Measurements from ENCODE around the gene SOST.

Gene SOST

DNA sequence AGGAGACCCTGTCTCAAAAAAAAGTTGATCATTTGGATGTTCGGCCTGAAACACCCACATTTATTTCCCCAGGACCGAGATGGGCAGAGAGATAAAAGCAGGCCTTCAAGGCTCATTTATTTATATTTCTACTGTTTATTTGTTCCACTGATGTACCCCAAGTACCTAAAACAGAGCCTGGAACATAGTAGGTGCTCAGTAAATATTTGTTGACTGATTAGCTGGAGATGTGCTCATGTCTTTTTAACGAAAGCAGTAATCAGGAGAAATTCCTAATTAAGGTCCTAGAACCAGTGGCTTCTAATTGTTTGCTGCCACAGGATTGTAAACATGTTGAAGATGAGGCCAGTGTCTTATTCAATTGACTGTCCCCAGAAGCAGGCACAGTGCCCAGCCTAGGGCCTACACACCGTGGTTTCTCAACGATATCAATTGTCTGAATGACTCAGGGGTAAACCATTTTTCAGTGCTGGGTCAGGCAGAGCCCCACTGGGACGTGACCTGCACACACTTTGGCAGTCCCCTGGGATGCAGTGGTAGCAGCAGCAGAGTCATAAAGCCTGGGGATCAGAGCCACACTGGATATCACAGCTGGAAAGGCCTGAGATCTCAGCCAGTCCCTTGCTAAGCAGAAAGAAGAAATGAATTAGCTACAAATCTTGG lies 34.8 kb downstream of the SOST start:
- no peak for DNase-seq (ENCODE audit: low read depth)
- in situ Hi-C loops (cut with HindIII; ENCODE audit: low sequenced_read_pairs): no loop called here

DNA sequence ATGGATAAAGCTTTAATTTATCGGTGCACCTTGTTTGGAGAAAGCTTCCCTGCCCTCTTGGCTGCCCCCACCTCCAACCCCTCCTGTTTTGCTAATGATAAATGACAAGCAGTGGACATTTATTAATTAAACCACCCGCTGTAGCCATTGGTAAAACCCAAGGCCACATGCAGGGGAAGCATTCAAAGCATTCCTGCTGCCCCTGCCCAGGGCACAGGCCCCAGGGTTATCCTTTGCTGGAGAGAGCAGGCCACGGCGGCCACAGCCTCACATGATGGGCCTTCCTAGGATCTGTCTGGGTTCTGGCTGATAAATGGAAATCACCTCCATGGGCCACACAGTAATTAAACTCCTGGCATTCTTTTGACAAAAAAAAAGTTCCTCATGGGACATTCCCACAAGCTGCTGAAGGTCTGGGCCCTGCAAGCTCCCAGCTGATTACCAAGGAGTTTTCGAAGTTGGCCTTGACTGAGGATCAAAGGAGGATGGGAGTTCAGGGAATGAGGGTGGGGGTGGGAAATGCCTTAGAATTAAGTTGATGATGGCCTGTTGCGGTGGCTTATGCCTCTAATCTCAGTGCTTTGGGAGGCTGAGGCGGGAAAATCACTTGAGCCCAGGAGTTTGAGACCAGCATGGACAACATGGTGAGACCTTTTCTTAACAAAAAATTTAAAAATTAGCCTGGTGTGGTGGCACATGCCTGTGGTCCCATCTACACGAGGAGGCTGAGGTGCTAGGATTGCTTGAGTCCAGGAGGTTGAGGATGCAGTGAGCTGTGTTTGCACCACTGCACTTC lies 35.5 kb downstream of the SOST start:
- TF ChIP-seq, protein P1, sequence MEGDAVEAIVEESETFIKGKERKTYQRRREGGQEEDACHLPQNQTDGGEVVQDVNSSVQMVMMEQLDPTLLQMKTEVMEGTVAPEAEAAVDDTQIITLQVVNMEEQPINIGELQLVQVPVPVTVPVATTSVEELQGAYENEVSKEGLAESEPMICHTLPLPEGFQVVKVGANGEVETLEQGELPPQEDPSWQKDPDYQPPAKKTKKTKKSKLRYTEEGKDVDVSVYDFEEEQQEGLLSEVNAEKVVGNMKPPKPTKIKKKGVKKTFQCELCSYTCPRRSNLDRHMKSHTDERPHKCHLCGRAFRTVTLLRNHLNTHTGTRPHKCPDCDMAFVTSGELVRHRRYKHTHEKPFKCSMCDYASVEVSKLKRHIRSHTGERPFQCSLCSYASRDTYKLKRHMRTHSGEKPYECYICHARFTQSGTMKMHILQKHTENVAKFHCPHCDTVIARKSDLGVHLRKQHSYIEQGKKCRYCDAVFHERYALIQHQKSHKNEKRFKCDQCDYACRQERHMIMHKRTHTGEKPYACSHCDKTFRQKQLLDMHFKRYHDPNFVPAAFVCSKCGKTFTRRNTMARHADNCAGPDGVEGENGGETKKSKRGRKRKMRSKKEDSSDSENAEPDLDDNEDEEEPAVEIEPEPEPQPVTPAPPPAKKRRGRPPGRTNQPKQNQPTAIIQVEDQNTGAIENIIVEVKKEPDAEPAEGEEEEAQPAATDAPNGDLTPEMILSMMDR (IDR thresholded peaks at IDR 0.05; ENCODE audit: low read depth, low read length, missing control alignments): no peak
- in situ Hi-C loops (cut with HindIII; ENCODE audit: low sequenced_read_pairs): no loop called here
- DNase-seq (ENCODE audit: low read depth): no peak
- H3K4me3 ChIP-seq (ENCODE audit: low read depth, low read length): no peak overlapping the region

More for the DNA sequence above, 34.8 kb downstream of the SOST start:
- no peak overlapping the region for H3K4me3 ChIP-seq (ENCODE audit: low read depth, low read length)
- TF ChIP-seq, protein P1 (IDR thresholded peaks at IDR 0.05; ENCODE audit: low read depth, low read length, missing control alignments): no peak

DNA sequence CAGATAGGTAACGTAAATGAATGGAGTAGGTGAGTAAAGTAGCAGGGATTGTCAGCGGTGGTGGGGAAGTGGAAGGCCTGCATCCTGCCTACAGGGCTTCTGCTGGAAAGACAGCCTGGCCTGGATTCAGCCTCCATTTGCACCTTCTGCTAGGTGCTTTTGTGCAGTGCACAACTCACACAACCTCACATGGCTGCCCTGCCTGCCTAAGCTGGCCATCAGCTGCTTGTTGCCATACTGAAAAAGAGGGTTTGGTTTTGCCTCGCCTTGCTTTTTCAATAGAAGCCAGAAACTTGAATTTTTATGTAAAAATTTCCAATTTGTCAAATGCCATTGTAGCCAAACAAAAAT lies 36.3 kb downstream of the SOST start:
- DNase-seq (ENCODE audit: low read depth): no peak
- TF ChIP-seq, protein P1 (IDR thresholded peaks at IDR 0.05; ENCODE audit: low read depth, low read length, missing control alignments): no peak
- in situ Hi-C loops (cut with HindIII; ENCODE audit: low sequenced_read_pairs): no loop called here
- H3K4me3 ChIP-seq (ENCODE audit: low read depth, low read length): no peak overlapping the region

DNA sequence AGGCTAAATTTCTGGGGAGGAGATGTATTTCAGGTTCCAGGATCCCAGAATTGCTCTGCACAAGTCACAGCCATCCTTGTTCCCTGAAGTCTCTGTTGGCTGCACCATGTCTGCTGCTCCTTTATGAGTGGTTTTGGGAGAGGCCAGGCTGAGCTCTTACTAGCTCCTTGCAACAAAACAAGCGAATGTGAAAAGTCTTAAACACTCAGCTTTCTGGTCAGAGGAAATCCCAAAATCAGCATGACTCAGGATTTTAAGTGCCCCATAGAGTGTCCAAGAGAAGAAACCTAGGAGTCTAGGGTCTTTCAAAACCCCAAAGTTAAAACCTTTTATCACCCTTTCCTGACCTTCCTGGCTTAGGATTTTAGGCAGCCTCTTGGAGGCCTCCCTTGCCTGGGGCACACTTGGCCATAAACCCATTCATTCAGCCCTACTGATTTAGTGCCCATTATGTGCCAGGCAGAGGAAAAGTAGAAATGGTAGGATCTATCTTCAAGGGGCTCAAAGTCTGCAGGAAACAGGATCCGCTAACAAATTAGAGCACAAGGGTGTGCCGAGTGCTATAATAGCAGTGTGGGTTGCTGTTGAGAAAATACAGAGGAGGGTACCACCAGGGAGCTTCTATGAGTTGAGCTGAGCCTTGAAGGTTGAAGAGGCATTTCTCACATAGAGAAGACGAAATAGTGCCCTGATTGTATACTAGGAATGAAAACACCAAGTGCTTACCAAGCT lies 36.9 kb downstream of the SOST start:
- DNase-seq (ENCODE audit: low read depth): no peak
- no peak overlapping the region for H3K4me3 ChIP-seq (ENCODE audit: low read depth, low read length)
- TF ChIP-seq, protein P1 (IDR thresholded peaks at IDR 0.05; ENCODE audit: low read depth, low read length, missing control alignments): no peak
- in situ Hi-C loops (cut with HindIII; ENCODE audit: low sequenced_read_pairs): no loop called here

DNA sequence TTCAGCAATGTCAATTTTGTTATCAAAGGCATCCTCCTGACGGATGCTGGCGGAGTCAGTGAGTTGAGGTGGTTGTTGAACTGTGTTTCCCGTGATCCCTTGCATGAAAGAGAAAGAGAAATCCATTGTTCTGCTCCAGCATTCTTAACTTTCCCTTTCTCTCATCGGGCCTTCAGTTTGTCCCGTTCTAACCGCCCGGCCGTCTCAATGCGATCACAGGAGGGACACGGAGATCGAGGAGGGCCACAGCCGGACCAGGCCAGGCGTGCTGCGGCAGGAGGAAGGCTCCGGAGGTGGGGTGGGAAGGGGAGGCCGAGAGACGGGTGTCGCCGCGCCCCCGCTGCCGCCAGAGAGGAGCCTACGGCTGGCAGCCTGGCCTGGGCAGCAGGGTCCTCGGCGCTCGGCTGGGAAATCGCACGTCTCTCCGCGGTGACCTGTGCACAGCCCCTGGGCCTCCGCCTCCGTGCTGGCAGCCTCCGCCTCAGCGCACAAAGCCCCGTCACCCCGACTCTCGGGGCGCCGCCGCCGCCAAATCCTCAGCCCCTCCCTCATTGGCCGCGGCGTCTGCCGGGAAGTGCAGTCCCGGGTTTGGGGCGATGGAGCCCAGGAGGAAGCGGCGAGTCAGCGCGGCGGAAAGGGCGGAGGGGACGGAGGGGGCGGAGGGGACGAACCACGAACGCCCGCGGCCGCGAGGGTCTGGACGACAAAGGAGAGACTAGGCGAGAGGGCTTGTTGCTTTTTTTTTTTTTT lies 38.1 kb downstream of the SOST start:
- peak overlapping the region; percentile 39 for H3K4me3 ChIP-seq (ENCODE audit: low read depth, low read length)
- no peak for DNase-seq (ENCODE audit: low read depth)
- in situ Hi-C loops (cut with HindIII; ENCODE audit: low sequenced_read_pairs): no loop called here
- TF ChIP-seq, protein P1 (IDR thresholded peaks at IDR 0.05; ENCODE audit: low read depth, low read length, missing control alignments): no peak

DNA sequence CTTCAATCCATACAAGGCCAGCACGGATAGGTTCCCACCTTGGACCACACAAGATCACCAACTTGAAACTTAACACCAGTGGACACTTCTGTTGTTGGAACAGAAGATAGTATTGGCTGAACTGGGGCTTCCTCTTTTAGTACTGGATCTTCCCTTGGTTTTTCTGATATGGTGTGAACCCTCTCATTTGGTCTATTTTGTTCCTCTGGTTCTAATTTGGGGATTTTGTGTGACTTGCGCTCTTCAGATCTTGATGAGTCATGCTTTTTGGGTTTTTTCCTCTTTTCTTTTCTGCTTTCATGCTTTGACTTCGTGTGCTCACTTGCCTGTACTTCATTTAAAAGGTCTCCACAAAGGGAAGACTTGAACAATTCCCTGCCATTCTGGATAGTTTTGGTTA lies 39.0 kb downstream of the SOST start:
- no peak overlapping the region for H3K4me3 ChIP-seq (ENCODE audit: low read depth, low read length)
- TF ChIP-seq, protein P1 (IDR thresholded peaks at IDR 0.05; ENCODE audit: low read depth, low read length, missing control alignments): no peak
- DNase-seq (ENCODE audit: low read depth): no peak
- in situ Hi-C loops (cut with HindIII; ENCODE audit: low sequenced_read_pairs): no loop called here

Measured in astrocyte of the cerebellum (primary cell).